Measurements from ENCODE around the gene MRPL41.

DNA sequence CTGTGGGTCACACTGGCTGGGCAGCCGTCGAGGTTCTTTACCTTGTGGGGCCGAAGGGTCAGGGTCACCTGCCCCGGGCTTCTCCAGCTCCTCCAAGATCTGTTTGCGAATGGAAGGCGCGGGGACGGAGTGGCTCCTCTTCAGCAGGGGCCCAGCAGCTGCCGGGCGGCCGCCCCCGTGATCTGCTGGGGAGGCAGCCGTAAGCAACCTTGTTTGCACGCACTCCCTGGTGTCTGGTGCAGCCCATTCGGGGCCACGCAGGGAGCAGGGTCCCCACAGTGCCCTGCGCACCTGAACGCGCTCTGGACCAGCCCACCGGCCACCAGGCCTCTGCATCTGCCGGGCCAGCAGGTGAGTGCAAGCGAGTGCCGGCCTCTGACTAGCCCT lies 36.3 kb upstream of the MRPL41 start:
- TF ChIP-seq CTCF (IDR thresholded peaks at IDR 0.05) = no peak
- no peak for TF ChIP-seq POLR2A (IDR thresholded peaks at IDR 0.05)

Measured in gastroesophageal sphincter (tissue), 3 donors.